ENCODE results near the gene PEX11B. TPM values are rescaled to one million over a fixed set of nuclear protein-coding genes. Genes with fewer than 3 reads are reported as not detected.

PEX11B gene
- total and polyA plus RNA-seq, 2 of the 8 experiments (the other 6 are each of a cell fraction or from before 2014, with no cell fraction given), result 9.1 to 15.1 TPM

DNA sequence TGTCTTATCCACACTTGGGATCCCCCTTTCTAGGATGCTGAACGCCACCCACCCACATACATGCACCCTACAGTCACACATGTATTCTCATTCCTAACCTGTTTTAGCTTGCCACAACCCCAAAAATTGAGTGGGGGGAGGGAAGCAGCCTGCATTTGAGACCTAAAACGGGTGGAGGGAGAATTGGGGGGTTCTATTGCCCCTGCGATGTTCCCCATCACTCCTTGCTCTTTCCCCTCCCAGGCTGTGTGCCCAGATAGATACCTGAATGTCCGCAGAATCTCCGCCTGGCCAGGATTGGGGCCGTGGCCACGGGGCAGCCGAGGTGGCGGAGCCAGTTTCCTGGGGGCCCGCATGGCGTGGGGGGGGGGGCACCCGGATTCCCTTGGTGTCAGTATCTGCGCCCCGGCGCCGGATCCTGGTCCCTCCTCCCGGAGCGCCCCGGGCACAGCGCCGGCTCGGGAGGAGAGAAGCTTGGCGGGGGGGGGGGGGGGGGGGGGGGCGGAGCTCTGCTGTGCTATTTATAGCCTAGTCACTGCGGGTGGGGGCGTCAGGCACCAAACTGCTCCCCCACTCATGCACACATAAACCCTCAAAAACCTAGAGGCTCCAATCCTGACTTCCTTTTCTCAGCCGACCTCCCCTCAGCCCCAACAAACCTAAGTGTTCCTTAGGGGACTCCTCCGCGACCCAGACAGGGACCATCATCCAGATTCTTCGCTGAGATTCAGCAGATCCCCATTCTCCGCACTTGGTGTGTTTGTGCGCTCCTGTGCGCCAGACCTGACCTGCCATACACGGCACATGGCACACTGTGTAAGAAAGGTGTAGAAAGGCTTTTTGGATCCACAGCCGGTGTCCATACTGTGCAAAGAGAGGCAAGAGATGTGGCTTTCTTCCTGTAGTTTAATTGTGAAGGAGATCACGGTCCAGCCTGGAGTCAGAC, 43.9 kb upstream of the PEX11B start:
- Histone ChIP-seq H2BK120ac (replicated peaks; ENCODE audit: low read depth, low read length) (no peak overlapping the region), H2BK5ac (ENCODE audit: low read depth, low read length) (no peak overlapping the region), H3K27me3 (replicated peaks in 1 of 4; ENCODE audit: control insufficient read depth in 3 of 4, extremely low read depth in 1 of 4, insufficient read depth in 3 of 4, low read length in 3 of 4) (peaks cover 25 to 57% (median 51%) of the 10 kb centered on the region in 4 experiments), H2BK20ac (ENCODE audit: low read length) (no peak overlapping the region), H3K23me2 (ENCODE audit: low read depth, low read length) (peaks cover 23% of the 10 kb centered on the region), H4K20me1 (replicated peaks in 1 of 2; ENCODE audit: control insufficient read depth in 1 of 2, insufficient read depth in 2 of 2, low read length in 2 of 2) (peaks cover 0 to 2% of the 10 kb centered on the region in 2 experiments), H3K79me2 (ENCODE audit: control insufficient read depth in 1 of 2, insufficient read depth in 2 of 2, low read length in 2 of 2) (no peaks in the 10 kb centered on the region), H3K27ac (ENCODE audit: low read depth, low read length) (no peak overlapping the region), H3K4me3 (ENCODE audit: extremely low read depth in 1 of 4, insufficient read depth in 2 of 4, low read depth in 3 of 4, low read length in 4 of 4) (peak overlapping the region; percentile 56 to 85 (median 82); a peak in 7 of 8 replicates), H3K79me1 (ENCODE audit: low read depth, low read length) (no peaks in the 10 kb centered on the region), H3K4ac (replicated peaks; ENCODE audit: insufficient read length, low read depth, low read length) (no peak overlapping the region), H2AFZ (ENCODE audit: low read length) (0 out of 2 replicates have a peak overlapping the region, but pooled peaks have one; percentile 9), H4K8ac (ENCODE audit: extremely low read depth, insufficient read depth, low read length) (no peak overlapping the region), H3K14ac (ENCODE audit: insufficient read length) (no peak overlapping the region), H3K4me2 (ENCODE audit: insufficient read depth in 1 of 2, low read depth in 2 of 2, low read length in 2 of 2) (peak overlapping the region; percentile 93 to 98), H4K91ac (replicated peaks; ENCODE audit: insufficient read length, low read length) (no peak overlapping the region), H2AK5ac (ENCODE audit: low read depth, low read length) (no peak overlapping the region), H3K56ac (replicated peaks; ENCODE audit: insufficient read length, low read depth, low read length) (no peak overlapping the region), H3K4me1 (replicated peaks in 1 of 4; ENCODE audit: control insufficient read depth in 3 of 4, insufficient read depth in 4 of 4, low read length in 3 of 4) (peaks cover 0 to 20% (median 11%) of the 10 kb centered on the region in 4 experiments; a peak in 6 of 7 replicates), H3K9me3 (ENCODE audit: insufficient read depth in 2 of 2, low read depth in 1 of 2, low read length in 1 of 2) (no peaks in the 10 kb centered on the region), H3K36me3 (ENCODE audit: control insufficient read depth in 2 of 4, insufficient read depth in 4 of 4, low read length in 3 of 4) (no peaks in the 10 kb centered on the region), H4K5ac (ENCODE audit: insufficient read length, low read depth, low read length) (no peak overlapping the region), H2BK15ac (ENCODE audit: low read length) (no peak overlapping the region; the same call in 1 of the 2 replicates), H3K18ac (ENCODE audit: extremely low read depth, low read length) (no peak overlapping the region), H2BK12ac (ENCODE audit: low read depth, low read length) (peak overlapping the region; percentile 68; the same call in 1 of the 2 replicates), H3K9ac (replicated peaks in 1 of 4; ENCODE audit: extremely low read depth in 1 of 4, low read depth in 3 of 4, low read length in 3 of 4) (no peak overlapping the region), H3K23ac (ENCODE audit: insufficient read length) (no peak overlapping the region)
- FAIRE-seq, result no peak
- DNase-seq (ENCODE audit: low read depth in 1 of 2, low spot score in 2 of 2), result peak in 1 of 2 experiments; percentile 60
- WGBS, 2 experiments (ENCODE audit: extremely low coverage in 1 of 2, insufficient coverage in 1 of 2, insufficient read length in 1 of 2, insufficient replicate concordance in 2 of 2, low coverage in 1 of 2, low lambda C conversion rate in 2 of 2, missing lambda C conversion rate in 1 of 2), result 6% methylated on average over 21 of the region's 36 CpGs; no CpG with 5 or more reads in 1 of the 2 experiments
- TF ChIP-seq EZH2 (IDR thresholded peaks at IDR 0.05; ENCODE audit: low read depth, low read length, severe bottlenecking), result peak; percentile 55
- TF ChIP-seq PHF8 (conservative IDR thresholded peaks at IDR 0.05; ENCODE audit: low read depth, low read length), result no peak
- no peak for TF ChIP-seq RNF2 (IDR thresholded peaks at IDR 0.05; ENCODE audit: borderline replicate concordance, low read depth, low read length, missing control alignments, poor library complexity, severe bottlenecking)
- no peak for TF ChIP-seq TEAD4 (IDR thresholded peaks at IDR 0.05; ENCODE audit: low read depth, low read length)
- TF ChIP-seq GTF2F1 (IDR thresholded peaks at IDR 0.05; ENCODE audit: borderline replicate concordance, low read depth, low read length), result no peak
- TF ChIP-seq GABPA (IDR thresholded peaks at IDR 0.05; ENCODE audit: borderline replicate concordance, insufficient read depth, low read length), result no peak
- TF ChIP-seq SUZ12 (IDR thresholded peaks at IDR 0.05; ENCODE audit: low read length), result peak; percentile 36; the same call in 1 of the 2 replicates
- ChIA-PET CTCF (ENCODE audit: partially characterized antibody) (interaction anchor here (1.6 to 3.6 kb wide), 3 partner anchors 17 to 71 kb away, joined by 4 to 17 read pairs (median 8); no protein-coding TSS in a partner anchor), POLR2A (ENCODE audit: partially characterized antibody) (interaction anchor here (0.7 to 5.3 kb wide), 8 partner anchors 10 to 89 kb away, joined by 3 to 31 read pairs (median 6); partner anchors contain the start of genes RBM8A and TXNIP)
